Measurements from ENCODE around the gene DLG4. TPM values are rescaled to one million over a fixed set of nuclear protein-coding genes. Genes with fewer than 3 reads are reported as not detected.

Gene DLG4
- total RNA-seq, 2 experiments from 2014 or later = 10.1 to 11.7 TPM

GRCh38 chr17:7228920-7229319 lies 9.3 kb upstream of the DLG4 start:
- Mint-ChIP-seq H3K27ac (no peak overlapping the region), H3K9me3 (ENCODE audit: insufficient read depth) (no peaks in the 10 kb centered on the region), H3K27me3 (ENCODE audit: low read depth) (no peaks in the 10 kb centered on the region), H3K4me3 (no peak overlapping the region), H3K4me1 (ENCODE audit: low read depth) (peaks cover 19% of the 10 kb centered on the region), H3K36me3 (ENCODE audit: low read depth) (peaks cover 42% of the 10 kb centered on the region)
- ATAC-seq = no peak
- CTCF ChIA-PET = interaction anchor here (0.9 kb wide), 1 partner anchor 8 kb away, joined by 4 read pairs; no protein-coding TSS in a partner anchor
- POLR2A ChIA-PET = no interaction called here
- DNase-seq = no peak

- Mint-ChIP-seq H3K4me3 (no peak overlapping the region), H3K27ac (no peak overlapping the region), H3K36me3 (ENCODE audit: low read depth) (peaks cover 44% of the 10 kb centered on the region), H3K4me1 (ENCODE audit: low read depth) (peaks cover 4% of the 10 kb centered on the region), H3K9me3 (ENCODE audit: insufficient read depth) (no peaks in the 10 kb centered on the region), H3K27me3 (ENCODE audit: low read depth) (no peaks in the 10 kb centered on the region)
- ChIA-PET CTCF (no interaction called here), POLR2A (no interaction called here)
- ATAC-seq = no peak
- DNase-seq = no peak
These were observed 7.4 kb upstream of the DLG4 start for GRCh38 chr17:7226721-7227710.

- ChIA-PET CTCF (no interaction called here), POLR2A (no interaction called here)
- no peak for ATAC-seq
- peaks cover 11% of the 10 kb centered on the region for H3K4me1 Mint-ChIP-seq (ENCODE audit: low read depth)
- H3K27ac Mint-ChIP-seq = no peak overlapping the region
- H3K4me3 Mint-ChIP-seq = no peak overlapping the region
- H3K27me3 Mint-ChIP-seq (ENCODE audit: low read depth) = no peaks in the 10 kb centered on the region
- H3K9me3 Mint-ChIP-seq (ENCODE audit: insufficient read depth) = no peaks in the 10 kb centered on the region
- H3K36me3 Mint-ChIP-seq (ENCODE audit: low read depth) = peaks cover 52% of the 10 kb centered on the region
- DNase-seq = no peak
These were observed 6.2 kb upstream of the DLG4 start for GRCh38 chr17:7225711-7226331.

GRCh38 chr17:7224661-7225111 lies 5.0 kb upstream of the DLG4 start:
- Mint-ChIP-seq H3K27me3 (ENCODE audit: low read depth) (no peaks in the 10 kb centered on the region), H3K4me1 (ENCODE audit: low read depth) (peaks cover 16% of the 10 kb centered on the region), H3K36me3 (ENCODE audit: low read depth) (peaks cover 52% of the 10 kb centered on the region), H3K27ac (no peak overlapping the region), H3K4me3 (no peak overlapping the region), H3K9me3 (ENCODE audit: insufficient read depth) (no peaks in the 10 kb centered on the region)
- POLR2A ChIA-PET = interaction anchor here (5.4 kb wide), 1 partner anchor 14 kb away, joined by 35 read pairs; the partner anchor contains the start of gene PHF23
- ATAC-seq (no peak), DNase-seq (no peak)
- CTCF ChIA-PET = no interaction called here

- ChIA-PET POLR2A (interaction anchor here (1.5 to 5.4 kb wide), 2 partner anchors 14 to 19 kb away, joined by 4 to 35 read pairs; partner anchors contain the start of genes GABARAP and PHF23), CTCF (no interaction called here)
- Mint-ChIP-seq H3K27ac (no peak overlapping the region), H3K27me3 (ENCODE audit: low read depth) (no peaks in the 10 kb centered on the region), H3K4me1 (ENCODE audit: low read depth) (peaks cover 22% of the 10 kb centered on the region), H3K36me3 (ENCODE audit: low read depth) (peaks cover 46% of the 10 kb centered on the region), H3K4me3 (no peak overlapping the region), H3K9me3 (ENCODE audit: insufficient read depth) (no peaks in the 10 kb centered on the region)
- DNase-seq = no peak
- no peak for ATAC-seq
These were observed 4.5 kb upstream of the DLG4 start for GRCh38 chr17:7224110-7224509.

- CTCF ChIA-PET = interaction anchor here (4.5 kb wide), 1 partner anchor 73 kb away, joined by 37 read pairs; no protein-coding TSS in a partner anchor
- no peak overlapping the region for H3K27ac Mint-ChIP-seq
- peaks cover 29% of the 10 kb centered on the region for H3K4me1 Mint-ChIP-seq (ENCODE audit: low read depth)
- H3K4me3 Mint-ChIP-seq = no peak overlapping the region
- H3K36me3 Mint-ChIP-seq (ENCODE audit: low read depth) = peaks cover 44% of the 10 kb centered on the region
- POLR2A ChIA-PET = interaction anchor here (1.5 to 5.4 kb wide), 2 partner anchors 15 to 19 kb away, joined by 4 to 35 read pairs; partner anchors contain the start of genes GABARAP and PHF23
- H3K9me3 Mint-ChIP-seq (ENCODE audit: insufficient read depth) = no peaks in the 10 kb centered on the region
- ATAC-seq (no peak), DNase-seq (no peak)
- H3K27me3 Mint-ChIP-seq (ENCODE audit: low read depth) = no peaks in the 10 kb centered on the region
These were observed 3.7 kb upstream of the DLG4 start for GRCh38 chr17:7223375-7223774.

- peaks cover 40% of the 10 kb centered on the region for H3K36me3 Mint-ChIP-seq (ENCODE audit: low read depth)
- DNase-seq = no peak
- H3K27me3 Mint-ChIP-seq (ENCODE audit: low read depth) = no peaks in the 10 kb centered on the region
- ChIA-PET POLR2A (interaction anchor here (1.5 to 5.4 kb wide), 2 partner anchors 15 to 20 kb away, joined by 4 to 35 read pairs; partner anchors contain the start of genes GABARAP and PHF23), CTCF (interaction anchor here (4.5 kb wide), 1 partner anchor 73 kb away, joined by 37 read pairs; no protein-coding TSS in a partner anchor)
- H3K27ac Mint-ChIP-seq = no peak overlapping the region
- no peak overlapping the region for H3K4me3 Mint-ChIP-seq
- no peak for ATAC-seq
- no peaks in the 10 kb centered on the region for H3K9me3 Mint-ChIP-seq (ENCODE audit: insufficient read depth)
- H3K4me1 Mint-ChIP-seq (ENCODE audit: low read depth) = peaks cover 33% of the 10 kb centered on the region
These were observed 3.3 kb upstream of the DLG4 start for GRCh38 chr17:7222972-7223292.

- Mint-ChIP-seq H3K4me1 (ENCODE audit: low read depth) (peaks cover 38% of the 10 kb centered on the region), H3K36me3 (ENCODE audit: low read depth) (peaks cover 37% of the 10 kb centered on the region), H3K27ac (peak overlapping the region; percentile 46), H3K4me3 (no peak overlapping the region), H3K27me3 (ENCODE audit: low read depth) (no peaks in the 10 kb centered on the region), H3K9me3 (ENCODE audit: insufficient read depth) (no peaks in the 10 kb centered on the region)
- ChIA-PET POLR2A (interaction anchor here (5.4 kb wide), 1 partner anchor 16 kb away, joined by 35 read pairs; the partner anchor contains the start of gene PHF23), CTCF (interaction anchor here (1.2 to 4.5 kb wide), 4 partner anchors 12 to 74 kb away, joined by 5 to 37 read pairs (median 30); partner anchors contain the start of genes DVL2 and PHF23)
- DNase-seq (no peak), ATAC-seq (no peak)
These were observed 2.7 kb upstream of the DLG4 start for GRCh38 chr17:7222093-7222971.

- H3K4me3 Mint-ChIP-seq = peak overlapping the region; percentile 96
- H3K27ac Mint-ChIP-seq = peak overlapping the region; percentile 95
- ChIA-PET CTCF (interaction anchor here (0.8 to 4.5 kb wide), 17 partner anchors 8 to 466 kb away, joined by 3 to 37 read pairs (median 5); partner anchors contain the start of genes DVL2, PHF23 and TP53), POLR2A (interaction anchor here (0.8 to 5.4 kb wide), 7 partner anchors 8 to 176 kb away, joined by 3 to 35 read pairs (median 6); partner anchors contain the start of genes CTDNEP1, DVL2, ELP5 and GABARAP)
- H3K36me3 Mint-ChIP-seq (ENCODE audit: low read depth) = peaks cover 35% of the 10 kb centered on the region
- peaks cover 42% of the 10 kb centered on the region for H3K4me1 Mint-ChIP-seq (ENCODE audit: low read depth)
- H3K27me3 Mint-ChIP-seq (ENCODE audit: low read depth) = no peaks in the 10 kb centered on the region
- DNase-seq (no peak), ATAC-seq (no peak)
- H3K9me3 Mint-ChIP-seq (ENCODE audit: insufficient read depth) = no peaks in the 10 kb centered on the region
These were observed 1.8 kb upstream of the DLG4 start for GRCh38 chr17:7221278-7222092.

GRCh38 chr17:7220593-7221277 lies 1.1 kb upstream of the DLG4 start:
- Mint-ChIP-seq H3K36me3 (ENCODE audit: low read depth) (peaks cover 35% of the 10 kb centered on the region), H3K4me3 (peak overlapping the region; percentile 96), H3K4me1 (ENCODE audit: low read depth) (peaks cover 50% of the 10 kb centered on the region), H3K27me3 (ENCODE audit: low read depth) (no peaks in the 10 kb centered on the region), H3K9me3 (ENCODE audit: insufficient read depth) (no peaks in the 10 kb centered on the region), H3K27ac (peak overlapping the region; percentile 95)
- DNase-seq = peak; percentile 74
- peak; percentile 56 for ATAC-seq
- ChIA-PET POLR2A (interaction anchor here (0.8 to 5.4 kb wide), 10 partner anchors 9 to 175 kb away, joined by 3 to 35 read pairs (median 5); partner anchors contain the start of genes CTDNEP1, DVL2, ELP5 and GABARAP), CTCF (interaction anchor here (0.8 to 4.5 kb wide), 18 partner anchors 9 to 467 kb away, joined by 3 to 37 read pairs (median 4); partner anchors contain the start of genes DVL2, PHF23 and TP53)
